ENCODE data around the gene OBSCN. TPM values are rescaled to one million over a fixed set of nuclear protein-coding genes. Genes with fewer than 3 reads are reported as not detected.

The OBSCN gene
- total and polyA plus RNA-seq, 10 of the 15 experiments (the other 5 are each of a cell fraction or from before 2014, with no cell fraction given), result 0.01 to 0.36 (median 0.08) TPM; not detected in 2

GRCh38 chr1:228275430-228276173 lies 67.8 kb downstream of the OBSCN start:
- ATAC-seq, result peak; percentile 90
- Histone ChIP-seq H3K4me1 (ENCODE audit: control insufficient read depth, insufficient read depth, low read length) (no peaks in the 10 kb centered on the region), H4K20me1 (ENCODE audit: control insufficient read depth, insufficient read depth) (no peaks in the 10 kb centered on the region), H3K79me2 (ENCODE audit: control insufficient read depth, insufficient read depth, low read length) (no peaks in the 10 kb centered on the region), H3K36me3 (ENCODE audit: control insufficient read depth in 2 of 2, insufficient read depth in 2 of 2, low read length in 1 of 2) (no peaks in the 10 kb centered on the region), H3K9me3 (replicated peaks; ENCODE audit: control insufficient read depth, insufficient read depth, low read length) (no peaks in the 10 kb centered on the region), H2AFZ (ENCODE audit: control insufficient read depth, low read depth, low read length) (peak overlapping the region; percentile 59), H3K9ac (ENCODE audit: control insufficient read depth, insufficient read depth, low read length) (no peak overlapping the region), H3K27ac (ENCODE audit: control insufficient read depth, insufficient read depth) (no peak overlapping the region), H3K4me2 (ENCODE audit: control insufficient read depth, insufficient read depth) (peak overlapping the region; percentile 79), H3K27me3 (replicated peaks in 1 of 2; ENCODE audit: control insufficient read depth in 2 of 2, insufficient read depth in 2 of 2, low read length in 1 of 2) (peaks cover 0 to 4% of the 10 kb centered on the region in 2 experiments; a peak in 3 of 4 replicates), H3K4me3 (peak overlapping the region; percentile 53; the same call in 1 of the 2 replicates)
- no TSS peak for BruUV-seq (replicated peaks)
- in situ Hi-C loops (cut with MboI) (no loop called here), intact Hi-C loops (cut with micrococcal nuclease; ENCODE audit: unreplicated experiment) (no loop called here)
- TF ChIP-seq HDGF (IDR thresholded peaks at IDR 0.05) (0 out of 2 replicates have a peak, but pooled peaks have one; percentile 36), SREBF2 (IDR thresholded peaks at IDR 0.05; ENCODE audit: low read length) (no peak), JUND (IDR thresholded peaks at IDR 0.05; ENCODE audit: low read depth, low read length) (no peak)
- peak; percentile 37 for DNase-seq (ENCODE audit: low read depth, low spot score)
- ChIA-PET POLR2A (interaction anchor here (0.9 kb wide), 1 partner anchor 109 kb away, joined by 3 read pairs; no protein-coding TSS in a partner anchor), RAD21 (ENCODE audit: unreplicated experiment) (no interaction called here), SMC1A (ENCODE audit: uncharacterized antibody, unreplicated experiment) (no interaction called here), CTCF (no interaction called here)
- 6% methylated on average over 59 of the region's 63 CpGs for WGBS (ENCODE audit: insufficient coverage, insufficient replicate concordance, low lambda C conversion rate, missing lambda C conversion rate)
- FAIRE-seq, result no peak

GRCh38 chr1:228276174-228276831 lies 68.5 kb downstream of the OBSCN start:
- intact Hi-C loops (cut with micrococcal nuclease; ENCODE audit: unreplicated experiment) (no loop called here), in situ Hi-C loops (cut with MboI) (no loop called here)
- H3K4me2 ChIP-seq (ENCODE audit: control insufficient read depth, insufficient read depth), result peak overlapping the region; percentile 79
- H2AFZ ChIP-seq (ENCODE audit: control insufficient read depth, low read depth, low read length), result peak overlapping the region; percentile 33; the same call in 1 of the 2 replicates
- ChIA-PET POLR2A (no interaction called here), CTCF (interaction anchor here (1.0 kb wide), 1 partner anchor 13 kb away, joined by 3 read pairs; no protein-coding TSS in a partner anchor), RAD21 (ENCODE audit: unreplicated experiment) (no interaction called here), SMC1A (ENCODE audit: uncharacterized antibody, unreplicated experiment) (no interaction called here)
- H3K9ac ChIP-seq (ENCODE audit: control insufficient read depth, insufficient read depth, low read length), result no peak overlapping the region
- no peaks in the 10 kb centered on the region for H3K79me2 ChIP-seq (ENCODE audit: control insufficient read depth, insufficient read depth, low read length)
- H3K9me3 ChIP-seq (replicated peaks; ENCODE audit: control insufficient read depth, insufficient read depth, low read length), result no peaks in the 10 kb centered on the region
- H3K27me3 ChIP-seq (replicated peaks in 1 of 2; ENCODE audit: control insufficient read depth in 2 of 2, insufficient read depth in 2 of 2, low read length in 1 of 2), result peaks cover 0 to 4% of the 10 kb centered on the region in 2 experiments; a peak in 3 of 4 replicates
- FAIRE-seq (no peak), ATAC-seq (peak; percentile 34), DNase-seq (ENCODE audit: low read depth, low spot score) (no peak)
- BruUV-seq (replicated peaks), result no TSS peak
- no peaks in the 10 kb centered on the region for H3K36me3 ChIP-seq (ENCODE audit: control insufficient read depth in 2 of 2, insufficient read depth in 2 of 2, low read length in 1 of 2)
- H3K4me3 ChIP-seq, result no peak overlapping the region
- no peaks in the 10 kb centered on the region for H3K4me1 ChIP-seq (ENCODE audit: control insufficient read depth, insufficient read depth, low read length)
- 34% methylated on average over 47 of the region's 49 CpGs for WGBS (ENCODE audit: insufficient coverage, insufficient replicate concordance, low lambda C conversion rate, missing lambda C conversion rate)
- no peak overlapping the region for H3K27ac ChIP-seq (ENCODE audit: control insufficient read depth, insufficient read depth)
- TF ChIP-seq SMAD5 (IDR thresholded peaks at IDR 0.05; ENCODE audit: low read depth) (no peak), BHLHE40 (IDR thresholded peaks at IDR 0.05; ENCODE audit: borderline replicate concordance in 1 of 2, low read depth in 2 of 2, low read length in 1 of 2) (peak; percentile 31 to 80; a peak in 3 of 4 replicates), IKZF1 (conservative IDR thresholded peaks at IDR 0.05) (0 out of 2 replicates have a peak, but pooled peaks have one; percentile 9)
- no peaks in the 10 kb centered on the region for H4K20me1 ChIP-seq (ENCODE audit: control insufficient read depth, insufficient read depth)
